GM12878 (cell line): ENCODE results near the gene FGFR2. TPM values are rescaled to one million over a fixed set of nuclear protein-coding genes. Genes with fewer than 3 reads are reported as not detected.

ENCODE experiments used
- ATAC-seq: fragments of 200-7000 bp; cut with Tn5 transposase; 3 replicates; pipeline ENCODE4 v1.9.1; 2020; ENCODE audit warnings: mild to moderate bottlenecking, moderate library complexity
- BruUV-seq: library from RNA; stranded (reverse); fragments of 400-500 nt; replicated peaks from 2 replicates; lab custom pipeline; 2021; lab: Mats Ljungman, UMichigan
- CTCF ChIA-PET: fragments of 300-600 bp; sonication (Branson Sonifier 250); formaldehyde crosslinking; extraction: SDS; loops from one replicate; lab custom pipeline; 2021; ENCODE audit warnings: inconsistent platforms; lab: Yijun Ruan, JAX
- POLR2A ChIA-PET: fragments of 350-600 bp; formaldehyde crosslinking; extraction: SDS; loops from one replicate; lab custom pipeline; 2021; ENCODE audit warnings: inconsistent platforms; lab: Charles Lee
- RAD21 ChIA-PET: fragments of 300-600 bp; sonication (Branson Sonifier 250); formaldehyde crosslinking; loops from one replicate; lab custom pipeline; 2023; ENCODE audit warnings: antibody characterized with exemption; ENCODE audit not compliant: unreplicated experiment; lab: Charles Lee
- SMC1A ChIA-PET: fragments of 300-600 bp; sonication (Branson Sonifier 250); formaldehyde crosslinking; loops from one replicate; lab custom pipeline; 2023; ENCODE audit not compliant: unreplicated experiment, uncharacterized antibody; lab: Charles Lee
- DNase-seq: peaks from one replicate; pipeline ENCODE4 v3.0.0-alpha.2; 2011; ENCODE audit warnings: low read depth, low spot score
- FAIRE-seq: peaks from 3 replicates; lab custom pipeline; 2011; peaks lifted over from hg19 to GRCh38; lab: Jason Lieb, UNC
- H2AFZ ChIP-seq: 2 replicates; pipeline ENCODE4 v1.6.0; 2011; ENCODE audit warnings: low read depth, low read length, control low read depth; ENCODE audit not compliant: control insufficient read depth
- H3K27ac ChIP-seq: 2 replicates; pipeline ENCODE4 v1.5.1; 2011; ENCODE audit warnings: control low read depth; ENCODE audit not compliant: control insufficient read depth, insufficient read depth
- H3K27me3 ChIP-seq, 2 experiments: replicated peaks in 1 of 2; 2 replicates each; pipeline versions ENCODE4 v1.6.0 to v1.6.1; 2011; ENCODE audit warnings: low read length in 1 of 2; ENCODE audit not compliant: control insufficient read depth in 2 of 2, insufficient read depth in 2 of 2
- H3K36me3 ChIP-seq, 2 experiments: 2 replicates each; pipeline ENCODE4 v1.5.1; 2011; ENCODE audit warnings: low read length in 1 of 2; ENCODE audit not compliant: control insufficient read depth in 2 of 2, insufficient read depth in 2 of 2
- H3K4me1 ChIP-seq: 2 replicates; pipeline ENCODE4 v1.6.1; 2011; ENCODE audit warnings: mild to moderate bottlenecking, low read length, moderate library complexity, mixed read lengths; ENCODE audit not compliant: control insufficient read depth, insufficient read depth
- H3K4me2 ChIP-seq: 2 replicates; pipeline ENCODE4 v1.6.0; 2011; ENCODE audit warnings: control low read depth; ENCODE audit not compliant: control insufficient read depth, insufficient read depth
- H3K4me3 ChIP-seq: fragments of 200-600 bp; sonication (generic); 2 replicates; pipeline ENCODE4 v1.5.1; 2016
- H3K79me2 ChIP-seq: 2 replicates; pipeline ENCODE4 v1.6.0; 2011; ENCODE audit warnings: low read length; ENCODE audit not compliant: control insufficient read depth, insufficient read depth
- H3K9ac ChIP-seq: 2 replicates; pipeline ENCODE4 v1.8.0; 2011; ENCODE audit warnings: low read length, control low read depth, mixed read lengths; ENCODE audit not compliant: control insufficient read depth, insufficient read depth
- H3K9me3 ChIP-seq: replicated peaks from 3 replicates; pipeline ENCODE4 v1.5.1; 2011; ENCODE audit warnings: mild to moderate bottlenecking, low read length; ENCODE audit not compliant: control insufficient read depth, insufficient read depth
- H4K20me1 ChIP-seq: 2 replicates; pipeline ENCODE4 v1.6.0; 2011; ENCODE audit not compliant: control insufficient read depth, insufficient read depth
- EP300 ChIP-seq, 2 experiments: fragments of 150-350 bp in 1 of 2; IDR thresholded peaks; 2 replicates each; pipeline ENCODE4 v1.6.1; 2011 to 2012; ENCODE audit warnings: low read depth in 2 of 2, low read length in 2 of 2, borderline replicate concordance in 1 of 2, improper control_type of control experiment in 1 of 2, inconsistent platforms in 1 of 2; ENCODE audit not compliant: control insufficient read depth in 1 of 2
- HCFC1 ChIP-seq: fragments of 150-350 bp; IDR thresholded peaks from 2 replicates; pipeline ENCODE4 v1.6.1; 2014; ENCODE audit warnings: low read length
- IKZF2 ChIP-seq, 2 experiments: fragments of 450-650 bp; IDR thresholded peaks; 2 replicates each; pipeline ENCODE4 v1.6.1; 2017; ENCODE audit warnings: mild to moderate bottlenecking in 2 of 2, moderate library complexity in 2 of 2
- JUND ChIP-seq: IDR thresholded peaks from 2 replicates; pipeline ENCODE4 v1.6.1; 2012; ENCODE audit warnings: low read depth, mild to moderate bottlenecking, low read length, improper control_type of control experiment, moderate library complexity
- NBN ChIP-seq: fragments of 450-650 bp; IDR thresholded peaks from 2 replicates; pipeline ENCODE4 v1.6.1; 2016
- NFYB ChIP-seq: IDR thresholded peaks from 2 replicates; pipeline ENCODE4 v1.6.1; 2011; ENCODE audit warnings: low read depth, mild to moderate bottlenecking, low read length, improper control_type of control experiment, moderate library complexity; ENCODE audit not compliant: insufficient read depth
- NKRF ChIP-seq: fragments of 450-650 bp; conservative IDR thresholded peaks from 2 replicates; pipeline ENCODE4 v1.6.1; 2017; ENCODE audit warnings: mild to moderate bottlenecking, moderate library complexity
- POU2F2 ChIP-seq: IDR thresholded peaks from 3 replicates; pipeline ENCODE4 v1.6.1; 2011; ENCODE audit warnings: low read depth, mild to moderate bottlenecking, low read length, borderline replicate concordance
- SUZ12 ChIP-seq: fragments of 200-600 bp; sonication (generic); IDR thresholded peaks from one replicate; pipeline ENCODE4 v1.6.1; 2018; ENCODE audit warnings: antibody characterized with exemption, mild to moderate bottlenecking; ENCODE audit not compliant: unreplicated experiment
- TCF12 ChIP-seq: IDR thresholded peaks from 2 replicates; pipeline ENCODE4 v1.6.1; 2011; ENCODE audit warnings: low read depth, mild to moderate bottlenecking, low read length
- ZNF274 ChIP-seq: IDR thresholded peaks from one replicate; pipeline ENCODE4 v1.8.0; 2011; ENCODE audit not compliant: insufficient read length, insufficient read depth
- ZNF384 ChIP-seq: IDR thresholded peaks from 2 replicates; pipeline ENCODE4 v1.6.1; 2012; ENCODE audit warnings: low read depth, mild to moderate bottlenecking, low read length, improper control_type of control experiment, borderline replicate concordance
- WGBS: methylation state at CpG from one replicate; pipeline ENCODE4 v1.1.6; 2016; ENCODE audit warnings: low lambda C conversion rate; ENCODE audit not compliant: insufficient replicate concordance, insufficient coverage; ENCODE audit errors: missing lambda C conversion rate; 5-methylcytosine and 5-hydroxymethylcytosine counted together
- in situ Hi-C: fragments of 300-500 bp; cut with MboI; formaldehyde crosslinking; loops from 9 replicates; pipeline ENCODE4 v1.14.3; 2018; ENCODE audit warnings: mixed read lengths
- intact Hi-C: fragments of 100-400 bp; cut with micrococcal nuclease; formaldehyde crosslinking; loops from one replicate; pipeline ENCODE4 v1.14.2; 2022; ENCODE audit not compliant: unreplicated experiment
- polyA plus RNA-seq, 11 experiments: library from polyadenylated mRNA; depleted of rRNA in 4 of 11; unstranded in 6 of 11; stranded (reverse) in 5 of 11; fragments of >200 nt; fragmentation: Nextera tagmentation in 4 of 11; fragmentation: Illumina TruSeq in 1 of 11; extraction: Ambion mirVana in 4 of 11; extraction: Trizol in 1 of 11; gene quantifications; 1 replicate in 1 of 11; 2 replicates in 10 of 11; pipeline versions ENCODE4 v1.2.1 to v1.2.3, GENCODE V29; 2011 to 2016; ENCODE audit warnings: inconsistent platforms in 2 of 11, missing spikeins in 2 of 11, low read depth in 1 of 11
- total RNA-seq, 4 experiments: library from RNA; depleted of rRNA in 3 of 4; stranded (reverse); fragments of >200 nt in 3 of 4; fragmentation: Illumina TruSeq in 1 of 4; extraction: Trizol in 1 of 4; gene quantifications; 2 replicates each; pipeline versions ENCODE4 v1.2.1 to v1.2.3, GENCODE V29; 2013 to 2021
- TF ChIP-seq, protein P1 (sequence below): fragments of 450-650 bp; formaldehyde crosslinking; IDR thresholded peaks from 2 replicates; pipeline ENCODE4 v1.4.0; 2020; ENCODE audit warnings: mild to moderate bottlenecking, moderate library complexity
- TF ChIP-seq, protein P2 (sequence below): fragments of 450-650 bp; IDR thresholded peaks from 2 replicates; pipeline ENCODE4 v1.6.1; 2018; ENCODE audit warnings: borderline replicate concordance, mild to moderate bottlenecking; ENCODE audit not compliant: partially characterized antibody
- TF ChIP-seq, protein P3 (sequence below): IDR thresholded peaks from 2 replicates; pipeline ENCODE4 v1.6.1; 2011; ENCODE audit warnings: low read depth, mild to moderate bottlenecking, low read length, moderate library complexity, borderline replicate concordance; ENCODE audit errors: extremely low read depth

The FGFR2 gene
- total and polyA plus RNA-seq, 10 of the 15 experiments (the other 5 are each of a cell fraction or from before 2014, with no cell fraction given) = 0.04 to 0.15 TPM; not detected in 8

DNA sequence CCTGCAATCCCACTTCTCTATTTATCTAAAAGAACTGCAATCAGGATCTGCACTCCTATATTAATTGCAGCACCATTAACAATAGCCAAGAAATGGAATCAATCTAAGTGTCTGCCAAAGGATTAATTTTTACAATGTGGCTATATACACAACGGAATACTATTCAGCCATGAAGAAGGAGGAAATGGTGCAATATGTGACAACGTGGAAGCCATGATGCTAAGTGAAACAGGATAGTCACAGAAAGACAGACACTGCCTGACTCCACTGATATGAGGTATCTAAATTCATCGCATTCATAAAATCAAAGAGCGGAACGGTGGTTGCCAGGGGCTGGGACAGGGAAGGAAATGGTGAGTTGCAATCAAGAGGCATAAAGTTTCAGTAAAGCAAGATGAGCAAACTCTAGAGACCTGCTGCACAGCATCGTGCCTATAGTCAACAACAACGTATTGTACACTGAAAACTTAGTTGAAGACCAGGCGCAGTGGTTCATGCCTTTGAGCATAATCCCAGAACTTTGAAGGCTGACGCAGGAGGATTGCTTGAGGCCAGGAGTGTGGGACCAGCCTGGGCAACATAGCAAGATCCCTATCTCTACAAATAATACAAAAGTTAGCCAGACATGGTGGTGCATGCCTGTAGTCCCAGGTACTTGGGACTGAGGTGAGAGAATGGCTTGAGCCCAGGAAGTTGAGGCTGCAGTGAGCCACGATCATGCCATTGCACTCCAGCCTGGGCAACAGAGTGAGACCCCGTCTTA lies 76.3 kb downstream of the FGFR2 start:
- H3K27ac ChIP-seq = no peak overlapping the region
- H3K4me1 ChIP-seq = no peaks in the 10 kb centered on the region
- H2AFZ ChIP-seq = no peak overlapping the region
- RAD21 ChIA-PET = no interaction called here
- no peaks in the 10 kb centered on the region for H3K79me2 ChIP-seq
- peaks cover 0 to 3% of the 10 kb centered on the region in 2 experiments; a peak in 1 of 4 replicates for H3K27me3 ChIP-seq
- in situ Hi-C loops (no loop called here), intact Hi-C loops (no loop called here)
- H3K4me3 ChIP-seq = no peak overlapping the region
- no TSS peak for BruUV-seq
- no peak overlapping the region for H3K9ac ChIP-seq
- ATAC-seq = no peak
- H3K9me3 ChIP-seq = no peaks in the 10 kb centered on the region
- WGBS = 44% methylated on average over 11 of the region's 11 CpGs
- POLR2A ChIA-PET = no interaction called here
- no peak overlapping the region for H3K4me2 ChIP-seq
- no peak for DNase-seq
- FAIRE-seq = no peak
- no peaks in the 10 kb centered on the region for H4K20me1 ChIP-seq
- H3K36me3 ChIP-seq = no peaks in the 10 kb centered on the region
- SMC1A ChIA-PET = no interaction called here
- CTCF ChIA-PET = no interaction called here
- no peak for TF ChIP-seq ZNF384
- no peak for TF ChIP-seq SUZ12
- no peak for TF ChIP-seq IKZF2 (IDR thresholded peaks at IDR 0.05)
- TF ChIP-seq JUND = no peak
- TF ChIP-seq ZNF274 = no peak
- no peak for TF ChIP-seq TCF12
- no peak for TF ChIP-seq EP300 (IDR thresholded peaks at IDR 0.05; ENCODE audit: borderline replicate concordance in 1 of 2, control insufficient read depth in 1 of 2, low read depth in 2 of 2, low read length in 2 of 2)
- TF ChIP-seq NBN = no peak
- TF ChIP-seq POU2F2 = no peak
- TF ChIP-seq, protein P1, sequence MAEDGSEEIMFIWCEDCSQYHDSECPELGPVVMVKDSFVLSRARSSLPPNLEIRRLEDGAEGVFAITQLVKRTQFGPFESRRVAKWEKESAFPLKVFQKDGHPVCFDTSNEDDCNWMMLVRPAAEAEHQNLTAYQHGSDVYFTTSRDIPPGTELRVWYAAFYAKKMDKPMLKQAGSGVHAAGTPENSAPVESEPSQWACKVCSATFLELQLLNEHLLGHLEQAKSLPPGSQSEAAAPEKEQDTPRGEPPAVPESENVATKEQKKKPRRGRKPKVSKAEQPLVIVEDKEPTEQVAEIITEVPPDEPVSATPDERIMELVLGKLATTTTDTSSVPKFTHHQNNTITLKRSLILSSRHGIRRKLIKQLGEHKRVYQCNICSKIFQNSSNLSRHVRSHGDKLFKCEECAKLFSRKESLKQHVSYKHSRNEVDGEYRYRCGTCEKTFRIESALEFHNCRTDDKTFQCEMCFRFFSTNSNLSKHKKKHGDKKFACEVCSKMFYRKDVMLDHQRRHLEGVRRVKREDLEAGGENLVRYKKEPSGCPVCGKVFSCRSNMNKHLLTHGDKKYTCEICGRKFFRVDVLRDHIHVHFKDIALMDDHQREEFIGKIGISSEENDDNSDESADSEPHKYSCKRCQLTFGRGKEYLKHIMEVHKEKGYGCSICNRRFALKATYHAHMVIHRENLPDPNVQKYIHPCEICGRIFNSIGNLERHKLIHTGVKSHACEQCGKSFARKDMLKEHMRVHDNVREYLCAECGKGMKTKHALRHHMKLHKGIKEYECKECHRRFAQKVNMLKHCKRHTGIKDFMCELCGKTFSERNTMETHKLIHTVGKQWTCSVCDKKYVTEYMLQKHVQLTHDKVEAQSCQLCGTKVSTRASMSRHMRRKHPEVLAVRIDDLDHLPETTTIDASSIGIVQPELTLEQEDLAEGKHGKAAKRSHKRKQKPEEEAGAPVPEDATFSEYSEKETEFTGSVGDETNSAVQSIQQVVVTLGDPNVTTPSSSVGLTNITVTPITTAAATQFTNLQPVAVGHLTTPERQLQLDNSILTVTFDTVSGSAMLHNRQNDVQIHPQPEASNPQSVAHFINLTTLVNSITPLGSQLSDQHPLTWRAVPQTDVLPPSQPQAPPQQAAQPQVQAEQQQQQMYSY (CRISPR knock-in tag) = no peak
- no peak for TF ChIP-seq NKRF
- no peak for TF ChIP-seq NFYB
- TF ChIP-seq HCFC1 = no peak
- TF ChIP-seq, protein P2, sequence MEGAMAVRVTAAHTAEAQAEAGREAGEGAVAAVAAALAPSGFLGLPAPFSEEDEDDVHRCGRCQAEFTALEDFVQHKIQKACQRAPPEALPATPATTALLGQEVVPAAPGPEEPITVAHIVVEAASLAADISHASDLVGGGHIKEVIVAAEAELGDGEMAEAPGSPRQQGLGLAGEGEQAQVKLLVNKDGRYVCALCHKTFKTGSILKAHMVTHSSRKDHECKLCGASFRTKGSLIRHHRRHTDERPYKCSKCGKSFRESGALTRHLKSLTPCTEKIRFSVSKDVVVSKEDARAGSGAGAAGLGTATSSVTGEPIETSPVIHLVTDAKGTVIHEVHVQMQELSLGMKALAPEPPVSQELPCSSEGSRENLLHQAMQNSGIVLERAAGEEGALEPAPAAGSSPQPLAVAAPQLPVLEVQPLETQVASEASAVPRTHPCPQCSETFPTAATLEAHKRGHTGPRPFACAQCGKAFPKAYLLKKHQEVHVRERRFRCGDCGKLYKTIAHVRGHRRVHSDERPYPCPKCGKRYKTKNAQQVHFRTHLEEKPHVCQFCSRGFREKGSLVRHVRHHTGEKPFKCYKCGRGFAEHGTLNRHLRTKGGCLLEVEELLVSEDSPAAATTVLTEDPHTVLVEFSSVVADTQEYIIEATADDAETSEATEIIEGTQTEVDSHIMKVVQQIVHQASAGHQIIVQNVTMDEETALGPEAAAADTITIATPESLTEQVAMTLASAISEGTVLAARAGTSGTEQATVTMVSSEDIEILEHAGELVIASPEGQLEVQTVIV = no peak
- TF ChIP-seq, protein P3, sequence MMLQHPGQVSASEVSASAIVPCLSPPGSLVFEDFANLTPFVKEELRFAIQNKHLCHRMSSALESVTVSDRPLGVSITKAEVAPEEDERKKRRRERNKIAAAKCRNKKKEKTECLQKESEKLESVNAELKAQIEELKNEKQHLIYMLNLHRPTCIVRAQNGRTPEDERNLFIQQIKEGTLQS = no peak
